ENCODE results near the gene ELK4.

The ELK4 gene

GRCh38 chr1:205594846-205595245, 37.0 kb downstream of the ELK4 start:
- no peak for FAIRE-seq

- FAIRE-seq = no peak
Measured at GRCh38 chr1:205593967-205594366, 37.8 kb downstream of the ELK4 start.

- no peak for FAIRE-seq
Measured at GRCh38 chr1:205593532-205593931, 38.3 kb downstream of the ELK4 start.

GRCh38 chr1:205592443-205593003, 39.3 kb downstream of the ELK4 start:
- no peak for FAIRE-seq

- peak; percentile 33 for FAIRE-seq
Measured at GRCh38 chr1:205591522-205592351, 40.1 kb downstream of the ELK4 start.

GRCh38 chr1:205590777-205591513, 40.9 kb downstream of the ELK4 start:
- FAIRE-seq = no peak

- no peak for FAIRE-seq
Measured at GRCh38 chr1:205590457-205590768, 41.4 kb downstream of the ELK4 start.

- no peak for FAIRE-seq
Measured at GRCh38 chr1:205589618-205590456, 42.0 kb downstream of the ELK4 start.

GRCh38 chr1:205589046-205589445, 42.8 kb downstream of the ELK4 start:
- no peak for FAIRE-seq

- FAIRE-seq = no peak
Measured at GRCh38 chr1:205588636-205589035, 43.2 kb downstream of the ELK4 start.

- no peak for FAIRE-seq
Measured at GRCh38 chr1:205587581-205587980, 44.2 kb downstream of the ELK4 start.

GRCh38 chr1:205585835-205586785, 45.7 kb downstream of the ELK4 start:
- no peak for FAIRE-seq

- FAIRE-seq = no peak
Measured at GRCh38 chr1:205585169-205585834, 46.5 kb downstream of the ELK4 start.

GRCh38 chr1:205584732-205585131, 47.1 kb downstream of the ELK4 start:
- no peak for FAIRE-seq

GRCh38 chr1:205583461-205584130, 48.2 kb downstream of the ELK4 start:
- FAIRE-seq = no peak

- FAIRE-seq = no peak
Measured at GRCh38 chr1:205582471-205583291, 49.1 kb downstream of the ELK4 start.

- FAIRE-seq = no peak
Measured at GRCh38 chr1:205582046-205582445, 49.8 kb downstream of the ELK4 start.

- no peak for FAIRE-seq
Measured at GRCh38 chr1:205581321-205581980, 50.4 kb downstream of the ELK4 start.

- FAIRE-seq = no peak
Measured at GRCh38 chr1:205580923-205581180, 51.0 kb downstream of the ELK4 start.
